GM18520 (cell line): ENCODE data around the gene FAM120A.

ENCODE experiments used
- ATAC-seq: cut with Tn5 transposase; IDR thresholded peaks from one replicate; pipeline ENCODE4 v1.9.1; 2021; ENCODE audit not compliant: unreplicated experiment

Gene FAM120A

GRCh38 chr9:93470391-93470790, 18.9 kb downstream of the FAM120A start:
- no peak for ATAC-seq

- no peak for ATAC-seq
These were observed 19.6 kb downstream of the FAM120A start for GRCh38 chr9:93471124-93471523.

GRCh38 chr9:93473411-93473810, 21.9 kb downstream of the FAM120A start:
- no peak for ATAC-seq

- no peak for ATAC-seq
These were observed 23.6 kb downstream of the FAM120A start for GRCh38 chr9:93475108-93475507.

- no peak for ATAC-seq
These were observed 24.4 kb downstream of the FAM120A start for GRCh38 chr9:93475856-93476255.

DNA sequence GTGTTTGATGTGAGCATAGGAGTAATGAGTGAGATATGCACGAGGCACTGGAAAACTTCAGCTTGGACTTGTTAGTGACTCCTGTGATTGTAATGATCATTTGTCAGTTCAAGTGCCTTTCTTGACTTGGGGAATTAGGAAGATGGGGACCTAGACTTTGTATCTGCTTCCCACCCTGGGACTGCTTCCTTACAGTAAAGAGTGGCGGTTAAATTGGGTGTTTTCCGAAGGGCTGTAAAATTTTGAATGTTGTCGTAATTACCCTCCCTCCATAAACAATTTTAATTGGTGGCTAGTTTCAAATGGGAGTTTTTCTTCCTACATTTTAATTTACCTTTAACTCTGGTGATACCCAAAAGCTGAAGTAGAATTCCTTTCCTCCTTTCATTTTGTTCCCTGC, 25.4 kb downstream of the FAM120A start:
- ATAC-seq = no peak

DNA sequence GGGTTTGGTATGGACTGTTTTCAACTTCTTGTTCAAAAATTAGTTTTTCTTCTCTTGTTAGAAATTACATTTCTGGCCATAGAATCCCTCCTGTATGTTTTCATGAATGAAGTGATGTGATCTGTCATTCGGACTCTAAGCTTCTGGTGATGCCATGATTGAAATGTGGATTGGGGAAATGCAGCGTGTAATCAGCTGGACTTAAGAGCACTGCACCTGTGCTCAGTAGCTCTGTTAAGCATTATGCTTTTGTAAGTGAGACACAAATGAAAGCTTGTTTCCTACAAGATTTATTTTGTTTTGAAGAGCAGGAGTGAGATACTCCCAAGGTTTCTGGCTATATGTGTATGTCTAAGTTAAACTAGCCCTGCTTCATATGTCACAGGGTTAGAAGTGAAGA, 25.9 kb downstream of the FAM120A start:
- no peak for ATAC-seq

DNA sequence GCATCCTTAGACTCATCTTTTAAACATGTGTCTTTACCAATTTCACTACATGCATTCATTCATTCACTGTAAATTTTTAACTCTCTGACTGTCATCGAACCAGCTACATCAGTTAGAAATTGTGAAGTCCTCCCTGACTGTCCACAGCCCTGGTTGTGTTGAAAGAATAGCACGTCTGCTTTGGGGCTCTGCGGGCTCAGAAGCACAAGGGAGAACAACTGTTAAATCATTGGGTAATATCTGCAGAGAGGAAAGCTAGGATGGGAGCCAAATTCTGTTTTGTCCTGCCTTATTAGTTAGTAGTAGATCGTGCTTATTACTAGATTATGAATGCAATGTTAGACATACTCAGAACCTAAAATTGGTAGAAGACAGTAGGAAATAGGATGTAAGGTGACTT, 28.2 kb downstream of the FAM120A start:
- no peak for ATAC-seq

GRCh38 chr9:93480262-93480661, 28.8 kb downstream of the FAM120A start:
- no peak for ATAC-seq

DNA sequence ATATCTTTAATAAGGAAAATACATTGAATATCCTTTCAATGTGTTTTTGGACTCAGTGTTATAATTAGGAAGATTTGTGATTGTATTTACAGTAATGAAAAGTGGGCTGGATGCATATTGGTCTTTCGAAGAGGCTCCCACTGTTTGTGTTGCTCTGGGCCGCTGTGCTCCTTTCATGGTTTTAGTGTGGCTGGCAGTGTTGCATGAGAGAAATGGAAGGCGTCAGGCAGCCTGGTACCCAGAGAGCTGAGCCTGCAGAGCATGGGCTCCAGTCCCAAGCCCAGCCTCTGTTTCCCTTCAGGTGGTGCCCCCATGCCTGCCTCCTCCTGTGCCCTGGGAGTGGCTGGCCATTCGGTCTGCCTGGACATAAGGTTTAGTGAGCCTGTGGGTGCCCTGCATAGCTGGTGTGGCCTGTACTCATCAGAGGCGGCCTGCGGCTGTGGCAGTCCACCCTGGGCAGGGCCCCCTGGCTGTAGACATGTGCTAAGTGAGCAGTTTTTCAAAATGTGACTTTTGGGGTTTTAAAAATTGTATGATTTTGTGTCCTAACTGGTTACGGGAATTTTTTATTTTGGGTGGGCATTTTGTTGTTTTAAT, 29.3 kb downstream of the FAM120A start:
- ATAC-seq = no peak

- ATAC-seq = no peak
These were observed 32.0 kb downstream of the FAM120A start for GRCh38 chr9:93483497-93483896.

- no peak for ATAC-seq
These were observed 34.8 kb downstream of the FAM120A start for GRCh38 chr9:93486268-93486667.

- ATAC-seq = no peak
These were observed 36.8 kb downstream of the FAM120A start for GRCh38 chr9:93488244-93488643.

DNA sequence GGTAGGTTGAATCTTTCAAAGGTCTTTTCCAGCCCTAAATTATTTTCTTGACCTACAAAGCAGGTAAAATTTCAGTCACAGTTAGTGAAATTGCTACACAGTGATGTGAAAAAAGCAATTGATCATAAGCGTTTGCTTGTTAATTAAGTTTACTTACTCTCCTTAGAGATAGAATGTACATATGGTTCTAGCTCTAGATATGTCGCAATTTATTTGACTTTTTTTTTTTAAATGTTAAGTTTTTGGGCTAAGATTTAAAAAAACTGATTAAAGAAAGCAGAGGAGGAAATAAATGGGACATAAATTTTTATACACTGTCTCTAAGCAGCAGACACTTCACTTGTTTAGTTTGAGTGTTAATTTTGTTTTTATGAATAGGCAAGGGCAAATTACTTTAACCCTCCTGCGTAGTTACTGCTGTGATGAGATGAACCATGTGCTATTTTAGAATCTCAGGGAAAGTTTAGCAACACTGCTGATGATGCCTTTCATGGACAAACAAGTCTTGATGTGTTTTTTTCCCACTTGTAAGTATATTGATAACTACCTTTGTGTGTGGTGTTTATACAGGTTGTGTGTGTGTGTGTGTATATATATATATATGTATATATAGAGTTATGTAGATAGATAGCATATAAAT, 40.2 kb downstream of the FAM120A start:
- no peak for ATAC-seq

DNA sequence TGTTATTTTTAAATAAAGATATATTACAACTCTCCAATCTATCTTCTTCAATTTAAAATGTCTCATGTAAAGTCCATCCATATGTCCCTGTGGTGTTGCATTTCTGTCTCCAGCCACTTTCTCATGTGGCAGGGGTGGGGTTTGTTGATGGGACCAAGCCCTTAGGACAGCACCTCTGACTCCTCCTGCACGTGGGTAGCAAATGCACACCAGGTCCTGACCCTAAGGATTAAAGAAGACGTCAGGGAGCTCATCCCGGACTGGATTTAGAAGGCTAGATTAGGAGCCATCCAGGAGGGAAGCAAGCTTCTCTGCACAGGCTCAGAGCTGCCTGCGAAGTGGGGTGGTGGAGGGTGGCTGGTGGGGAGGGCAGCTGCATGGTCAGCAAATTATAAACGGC, 40.8 kb downstream of the FAM120A start:
- no peak for ATAC-seq

DNA sequence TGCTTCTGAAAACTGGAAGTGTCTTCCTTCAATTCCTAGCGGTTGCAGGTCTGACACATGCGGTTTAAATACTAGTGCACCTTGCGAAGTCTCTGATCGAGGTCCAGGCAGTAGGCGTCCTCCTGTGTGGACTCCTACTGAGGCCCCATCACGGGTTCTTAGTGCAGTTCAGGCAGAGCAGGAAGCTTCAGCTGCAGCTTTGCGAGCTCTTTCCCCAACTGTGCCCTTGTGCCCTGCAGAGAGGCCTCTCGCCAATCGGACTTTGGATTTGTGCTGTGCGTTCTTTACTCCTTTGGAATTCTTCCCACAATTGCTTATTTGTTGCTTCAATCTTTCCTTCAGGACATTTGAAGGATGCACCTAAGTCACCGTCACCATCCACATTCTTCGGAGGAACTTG, 42.5 kb downstream of the FAM120A start:
- no peak for ATAC-seq

GRCh38 chr9:93496285-93496684, 44.8 kb downstream of the FAM120A start:
- ATAC-seq = no peak

- ATAC-seq = no peak
These were observed 49.2 kb downstream of the FAM120A start for GRCh38 chr9:93500571-93501298.

DNA sequence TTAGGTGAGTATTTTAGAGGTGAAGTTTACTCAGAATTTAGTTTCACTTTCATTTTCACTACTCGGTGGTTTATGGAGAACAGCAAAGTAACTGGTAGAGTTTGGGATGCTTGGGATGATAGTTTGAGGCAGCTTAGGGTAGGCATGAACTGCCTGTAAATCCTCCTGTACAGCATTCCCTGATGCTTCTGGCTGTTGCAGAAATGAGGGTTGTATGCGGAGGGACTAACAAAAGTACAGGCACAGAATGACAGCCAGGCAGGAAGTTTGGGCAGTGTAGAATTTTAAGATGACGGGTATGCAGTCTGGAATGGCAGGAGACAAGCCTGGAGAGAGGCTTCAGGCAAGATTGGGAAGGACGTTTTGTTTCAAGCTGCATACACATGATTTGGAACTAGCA, 49.9 kb downstream of the FAM120A start:
- no peak for ATAC-seq

- ATAC-seq = no peak
These were observed 51.9 kb downstream of the FAM120A start for GRCh38 chr9:93503381-93503780.

DNA sequence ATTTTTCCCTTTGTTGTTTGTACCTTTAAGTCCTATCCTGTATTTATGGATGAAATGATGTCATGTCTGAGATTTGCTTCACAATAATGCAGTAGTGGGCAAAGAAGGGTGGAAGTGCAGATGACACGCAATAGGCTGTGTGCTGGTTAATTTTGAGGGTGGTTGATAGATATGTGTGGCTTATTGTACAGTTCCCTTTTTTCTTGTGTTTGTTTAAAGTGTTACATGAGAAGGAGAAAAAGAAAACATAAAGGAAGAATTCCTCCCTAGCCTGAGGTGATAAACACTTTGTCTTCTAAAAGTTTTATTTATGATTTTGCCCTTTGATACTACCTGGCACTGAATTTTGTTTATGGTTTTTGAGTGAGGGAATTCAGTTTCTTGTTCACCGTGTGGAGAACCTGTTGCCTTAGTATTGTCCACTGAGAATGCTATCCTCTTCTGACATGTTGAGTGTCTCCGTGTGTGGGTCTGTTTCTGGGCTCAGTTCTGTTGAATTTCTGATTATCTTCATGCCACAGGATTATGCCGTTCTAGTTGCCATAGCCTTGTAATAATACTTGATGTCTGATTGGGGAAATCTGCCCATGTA, 54.2 kb downstream of the FAM120A start:
- ATAC-seq = no peak

GRCh38 chr9:93507768-93508167, 56.3 kb downstream of the FAM120A start:
- ATAC-seq = no peak
